SW 1271 (cell line): ENCODE measurements around the gene AKIRIN2.

Experiments used
- DNase-seq, 2 experiments: peaks; one replicate each; lab custom pipeline; 2025; lab: John Stamatoyannopoulos, UW

AKIRIN2 gene

GRCh38 chr6:87655824-87656223, 46.2 kb downstream of the AKIRIN2 start:
- DNase-seq, result no peak

GRCh38 chr6:87654875-87655454, 47.1 kb downstream of the AKIRIN2 start:
- DNase-seq, result no peak

GRCh38 chr6:87654122-87654521, 47.9 kb downstream of the AKIRIN2 start:
- DNase-seq, result no peak

- DNase-seq, result no peak
Measured at GRCh38 chr6:87653074-87653962, 48.7 kb downstream of the AKIRIN2 start.

GRCh38 chr6:87645080-87645479, 57.0 kb downstream of the AKIRIN2 start:
- DNase-seq, result no peak

- DNase-seq, result no peak
Measured at GRCh38 chr6:87641065-87641692, 60.9 kb downstream of the AKIRIN2 start.

- DNase-seq, result no peak
Measured at GRCh38 chr6:87639373-87639772, 62.7 kb downstream of the AKIRIN2 start.

- DNase-seq, result no peak
Measured at GRCh38 chr6:87637106-87637505, 64.9 kb downstream of the AKIRIN2 start.

- DNase-seq, result no peak
Measured at GRCh38 chr6:87636315-87636714, 65.7 kb downstream of the AKIRIN2 start.

- no peak for DNase-seq
Measured at GRCh38 chr6:87633851-87634250, 68.2 kb downstream of the AKIRIN2 start.

GRCh38 chr6:87630746-87631145, 71.3 kb downstream of the AKIRIN2 start:
- DNase-seq, result no peak

- DNase-seq, result no peak
Measured at GRCh38 chr6:87628881-87629280, 73.2 kb downstream of the AKIRIN2 start.

- DNase-seq, result no peak
Measured at GRCh38 chr6:87628424-87628823, 73.6 kb downstream of the AKIRIN2 start.
